RWPE2 (cell line): ENCODE measurements around the gene URGCP.

Experiments used
- ATAC-seq: fragments of 200-7000 bp; cut with Tn5 transposase; 3 replicates; pipeline ENCODE4 v1.9.1; 2021; ENCODE audit warnings: low read depth
- DNase-seq: peaks from one replicate; pipeline ENCODE4 v3.0.0-alpha.2; 2020; ENCODE audit warnings: low spot score
- H3K27ac ChIP-seq: fragments of 450-650 bp; 2 replicates; pipeline ENCODE4 v1.5.1; 2017; ENCODE audit warnings: mild to moderate bottlenecking; ENCODE audit not compliant: poor library complexity, severe bottlenecking
- H3K27me3 ChIP-seq: fragments of 250-450 bp; sonication (Bioruptor Pico); 2 replicates; pipeline ENCODE4 v1.5.1; 2021; ENCODE audit warnings: mild to moderate bottlenecking, moderate library complexity; ENCODE audit not compliant: insufficient read depth, poor library complexity, severe bottlenecking
- H3K36me3 ChIP-seq: fragments of 250-450 bp; sonication (Bioruptor Pico); 2 replicates; pipeline ENCODE4 v1.5.1; 2020; ENCODE audit warnings: low read depth, mild to moderate bottlenecking, moderate library complexity
- H3K4me1 ChIP-seq: fragments of 250-450 bp; sonication (Bioruptor Pico); 2 replicates; pipeline ENCODE4 v1.5.1; 2021; ENCODE audit warnings: mild to moderate bottlenecking, moderate library complexity; ENCODE audit not compliant: insufficient read depth, poor library complexity, severe bottlenecking
- H3K4me3 ChIP-seq: fragments of 250-450 bp; sonication (Bioruptor Pico); 2 replicates; pipeline ENCODE4 v1.5.1; 2021; ENCODE audit warnings: mild to moderate bottlenecking, moderate library complexity; ENCODE audit not compliant: severe bottlenecking
- H3K9me3 ChIP-seq: fragments of 250-450 bp; sonication (Bioruptor Pico); 2 replicates; pipeline ENCODE4 v1.5.1; 2021; ENCODE audit warnings: mild to moderate bottlenecking, moderate library complexity; ENCODE audit not compliant: severe bottlenecking
- CTCF ChIP-seq: fragments of 450-650 bp; IDR thresholded peaks from one replicate; pipeline ENCODE4 v1.5.1; 2017; ENCODE audit warnings: mild to moderate bottlenecking, moderate library complexity; ENCODE audit not compliant: poor library complexity, severe bottlenecking

URGCP gene

GRCh38 chr7:43944286-43944685, 37.9 kb upstream of the URGCP start:
- DNase-seq (no peak), ATAC-seq (no peak)
- H3K27me3 ChIP-seq: no peaks in the 10 kb centered on the region
- H3K27ac ChIP-seq: no peak overlapping the region
- no peak for TF ChIP-seq CTCF
- H3K9me3 ChIP-seq: no peaks in the 10 kb centered on the region
- H3K4me3 ChIP-seq: no peak overlapping the region
- no peaks in the 10 kb centered on the region for H3K36me3 ChIP-seq
- H3K4me1 ChIP-seq: no peaks in the 10 kb centered on the region

DNA sequence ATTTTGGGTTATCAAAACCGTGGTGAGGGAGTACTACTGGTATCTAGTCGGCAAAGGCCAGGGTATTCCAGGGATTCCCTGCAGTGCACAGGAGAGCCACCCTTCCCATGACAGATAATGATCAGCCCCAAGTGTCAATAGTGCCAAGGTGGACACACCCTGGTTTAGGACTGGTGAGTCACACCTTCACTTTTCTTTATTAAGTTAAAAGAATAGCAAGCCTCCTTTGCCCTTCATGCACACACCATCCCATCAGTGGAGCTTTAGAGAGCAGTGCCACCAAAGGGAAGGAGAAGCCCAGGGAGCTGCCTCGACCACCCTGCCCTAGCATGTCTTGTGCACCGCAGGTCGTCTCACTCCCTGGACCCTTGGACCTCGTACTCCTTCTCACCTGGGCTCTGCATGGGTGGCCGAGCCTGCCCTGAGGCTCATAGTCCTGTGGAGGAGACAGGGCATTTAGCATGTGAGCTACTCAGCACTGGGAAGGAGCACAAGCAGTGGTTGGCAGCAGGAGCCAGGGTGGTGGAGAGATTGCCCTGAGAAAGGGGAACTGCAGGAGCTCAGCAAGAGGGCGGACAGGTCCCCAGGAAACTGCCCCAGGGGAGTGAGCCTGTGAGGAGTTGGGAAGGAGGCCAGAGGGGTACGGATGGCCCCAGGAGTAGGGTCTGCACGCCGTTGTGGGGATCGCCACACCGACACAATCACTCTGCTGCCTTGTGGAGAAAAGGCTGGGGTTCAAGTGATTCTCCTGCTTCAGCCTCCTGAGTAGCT, 37.2 kb upstream of the URGCP start:
- no peak overlapping the region for H3K4me3 ChIP-seq
- TF ChIP-seq CTCF: no peak
- no peaks in the 10 kb centered on the region for H3K27me3 ChIP-seq
- H3K27ac ChIP-seq: no peak overlapping the region
- peak; percentile 48 for ATAC-seq
- H3K9me3 ChIP-seq: no peaks in the 10 kb centered on the region
- no peak for DNase-seq
- no peaks in the 10 kb centered on the region for H3K36me3 ChIP-seq
- H3K4me1 ChIP-seq: no peaks in the 10 kb centered on the region

- ATAC-seq (peak; percentile 19; the same call in 2 of the 3 replicates), DNase-seq (no peak)
- no peaks in the 10 kb centered on the region for H3K4me1 ChIP-seq
These were observed 36.6 kb upstream of the URGCP start for GRCh38 chr7:43942997-43943396.

DNA sequence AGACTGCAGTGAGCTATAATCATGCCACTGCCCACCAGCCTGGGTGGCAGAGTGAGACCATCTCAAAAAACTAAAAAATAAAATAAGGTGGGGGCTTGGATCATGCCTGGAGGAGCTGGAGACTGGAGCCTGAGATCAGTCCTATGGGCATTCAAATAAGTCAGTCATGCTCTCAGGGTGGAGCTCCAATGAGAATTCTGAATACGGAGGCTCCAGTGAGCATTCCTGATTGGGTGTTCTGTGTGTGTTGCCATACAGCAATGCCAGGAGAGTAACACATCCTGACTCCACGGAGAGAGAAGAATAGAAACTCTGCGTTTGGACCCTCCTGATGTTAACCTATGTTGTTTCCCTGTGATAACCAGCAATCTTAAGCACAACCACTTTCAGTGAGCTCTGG, 35.9 kb upstream of the URGCP start:
- Histone ChIP-seq H3K4me3 (no peak overlapping the region), H3K36me3 (no peaks in the 10 kb centered on the region), H3K27ac (no peak overlapping the region), H3K4me1 (no peaks in the 10 kb centered on the region), H3K27me3 (no peaks in the 10 kb centered on the region), H3K9me3 (no peaks in the 10 kb centered on the region)
- no peak for TF ChIP-seq CTCF
- DNase-seq (no peak), ATAC-seq (no peak)

More at GRCh38 chr7:43942997-43943396, 36.6 kb upstream of the URGCP start:
- TF ChIP-seq CTCF: peak; percentile 40
- no peaks in the 10 kb centered on the region for H3K9me3 ChIP-seq
- H3K4me3 ChIP-seq: no peak overlapping the region
- H3K27ac ChIP-seq: no peak overlapping the region
- no peaks in the 10 kb centered on the region for H3K36me3 ChIP-seq
- H3K27me3 ChIP-seq: no peaks in the 10 kb centered on the region

DNA sequence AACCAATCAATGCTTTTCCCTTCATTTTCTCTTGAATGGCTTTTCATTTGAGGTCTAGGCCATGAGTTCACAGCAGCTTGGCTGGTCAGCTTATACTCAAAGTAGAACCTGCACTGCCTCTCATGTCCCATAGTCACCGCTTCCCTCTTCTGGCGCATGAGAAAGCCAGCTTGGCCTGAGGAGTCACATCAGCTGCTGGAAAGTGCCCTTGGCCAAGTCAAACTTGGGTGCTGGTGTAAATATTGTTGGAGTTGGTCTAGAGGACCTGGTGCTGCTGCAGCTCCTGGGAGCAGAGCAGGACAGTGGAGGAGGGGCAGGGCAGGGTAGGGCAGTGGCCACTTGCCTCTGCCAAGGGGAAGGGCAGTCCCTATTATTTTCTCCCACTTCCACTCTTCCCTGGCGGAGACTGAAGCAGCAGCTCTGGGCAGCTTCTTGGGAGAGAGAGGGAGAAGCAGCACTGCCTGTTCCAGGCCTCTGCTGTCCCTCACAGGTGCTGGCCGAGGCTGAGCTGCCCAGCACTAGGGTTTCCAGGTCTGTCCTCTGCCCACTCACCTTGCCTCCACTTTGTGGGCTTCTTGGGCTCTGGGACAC, 32.6 kb upstream of the URGCP start:
- no peak for TF ChIP-seq CTCF
- Histone ChIP-seq H3K4me1 (no peaks in the 10 kb centered on the region), H3K27ac (no peak overlapping the region), H3K9me3 (no peaks in the 10 kb centered on the region), H3K36me3 (no peaks in the 10 kb centered on the region), H3K27me3 (no peaks in the 10 kb centered on the region), H3K4me3 (no peak overlapping the region)
- ATAC-seq: no peak
- DNase-seq: no peak
